CD4-positive, alpha-beta T cell treated with Interleukin-4 for 4 hours (primary cell): Measurements from ENCODE around the gene TMEM63C.

ENCODE experiments used
- DNase-seq: peaks from one replicate; pipeline ENCODE4 v3.0.0-alpha.2; 2020

The TMEM63C gene

GRCh38 chr14:77281852-77282410, 100.3 kb downstream of the TMEM63C start:
- DNase-seq: no peak

GRCh38 chr14:77284066-77284465, 102.5 kb downstream of the TMEM63C start:
- DNase-seq: no peak

GRCh38 chr14:77284466-77284865, 102.9 kb downstream of the TMEM63C start:
- DNase-seq: no peak

GRCh38 chr14:77286576-77286975, 105.0 kb downstream of the TMEM63C start:
- no peak for DNase-seq

- DNase-seq: no peak
Observed at GRCh38 chr14:77290705-77291104, 109.1 kb downstream of the TMEM63C start.

GRCh38 chr14:77296155-77296554, 114.6 kb downstream of the TMEM63C start:
- DNase-seq: no peak

GRCh38 chr14:77296906-77297305, 115.3 kb downstream of the TMEM63C start:
- DNase-seq: no peak

GRCh38 chr14:77299771-77300170, 118.2 kb downstream of the TMEM63C start:
- no peak for DNase-seq

- DNase-seq: peak; percentile 18
Observed at GRCh38 chr14:77301103-77301502, 119.5 kb downstream of the TMEM63C start.

GRCh38 chr14:77302926-77303325, 121.3 kb downstream of the TMEM63C start:
- peak; percentile 35 for DNase-seq

GRCh38 chr14:77303417-77304156, 122.0 kb downstream of the TMEM63C start:
- DNase-seq: peak; percentile 39

- no peak for DNase-seq
Observed at GRCh38 chr14:77305696-77306095, 124.1 kb downstream of the TMEM63C start.

GRCh38 chr14:77306416-77306815, 124.8 kb downstream of the TMEM63C start:
- no peak for DNase-seq

- DNase-seq: no peak
Observed at GRCh38 chr14:77306851-77307496, 125.4 kb downstream of the TMEM63C start.
